Cerebellar cortex (tissue), 1 donor: ENCODE measurements around the gene ACVR1.

ENCODE experiments used
- DNase-seq: peaks from one replicate; pipeline ENCODE4 v3.0.0-alpha.2; 2015; ENCODE audit warnings: low spot score

Gene ACVR1

DNA sequence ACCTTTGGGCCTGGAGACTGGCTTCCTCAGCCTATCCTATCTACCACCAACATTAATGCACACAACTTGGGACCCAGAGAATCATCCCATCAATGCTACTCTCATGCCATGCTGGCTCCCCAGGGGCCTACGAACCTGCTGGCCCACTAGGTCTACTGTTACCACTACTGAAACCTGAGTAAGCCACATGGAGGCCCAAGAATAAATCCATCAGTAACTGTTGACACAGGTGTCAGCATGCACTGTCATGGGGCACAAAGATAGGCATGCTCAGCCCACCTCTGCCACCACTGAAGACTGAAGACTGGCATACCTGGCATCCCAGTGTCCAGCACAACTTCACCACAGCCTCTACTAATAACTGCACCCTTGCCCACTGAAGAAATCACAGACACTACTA, 176.3 kb downstream of the ACVR1 start:
- no peak for DNase-seq

- DNase-seq: no peak
Observed at GRCh38 chr2:157699009-157699408, 177.1 kb downstream of the ACVR1 start.

DNA sequence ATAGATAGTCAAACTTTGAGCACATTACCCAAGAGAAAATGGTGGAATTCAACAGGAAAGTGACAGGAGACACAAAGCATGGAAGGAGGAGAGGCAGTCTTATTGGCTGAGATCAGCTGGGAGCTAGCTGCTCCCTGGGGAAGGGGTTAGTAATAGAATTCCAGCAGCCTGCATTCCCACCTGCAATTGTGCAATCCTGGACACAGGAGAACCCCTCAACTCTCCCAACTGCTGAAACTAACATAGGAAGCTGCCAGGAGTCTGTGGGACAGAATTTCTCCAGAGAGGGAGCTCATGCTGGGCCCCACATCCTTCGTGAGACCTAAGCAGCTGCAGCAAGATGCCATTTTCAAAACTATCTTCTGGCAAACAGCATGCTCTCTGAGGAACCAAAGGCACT, 177.7 kb downstream of the ACVR1 start:
- no peak for DNase-seq

DNA sequence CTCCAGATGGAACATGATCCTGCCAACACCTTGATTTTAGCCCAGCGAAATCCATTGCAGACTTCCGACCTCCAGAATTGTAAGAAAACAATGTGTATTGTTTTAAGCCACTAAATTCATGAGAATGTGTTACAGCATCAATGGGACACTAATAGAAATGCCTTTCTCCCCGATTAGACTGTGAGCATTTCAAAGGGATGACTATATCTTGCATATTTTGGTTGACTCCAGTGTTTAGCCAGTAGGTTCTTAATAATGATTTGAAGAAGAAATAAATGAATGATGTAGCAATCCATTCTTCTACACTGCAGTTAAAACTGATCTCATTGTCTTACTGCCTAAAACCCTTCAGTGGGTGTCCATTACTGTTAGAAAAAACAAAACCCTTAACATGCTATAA, 180.1 kb downstream of the ACVR1 start:
- DNase-seq: no peak

DNA sequence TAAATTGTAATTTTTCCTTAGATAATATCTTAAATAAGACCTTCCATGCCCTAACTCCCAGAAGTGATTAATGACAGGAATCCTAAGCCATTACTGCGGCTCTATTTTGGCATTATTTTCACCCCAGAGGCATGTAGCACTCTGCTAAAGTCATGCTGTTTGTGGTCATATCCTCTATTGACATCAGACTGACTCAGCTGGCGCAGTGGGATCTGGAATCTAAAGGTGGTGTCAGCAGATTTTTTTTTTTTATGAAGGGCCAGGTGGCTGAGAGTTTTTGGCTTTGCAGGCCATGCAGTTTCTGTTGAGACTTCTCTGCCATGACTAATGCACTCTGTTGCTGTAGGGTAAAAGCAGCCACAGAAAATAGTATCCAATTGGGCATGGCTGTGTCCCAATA, 183.4 kb downstream of the ACVR1 start:
- no peak for DNase-seq

- no peak for DNase-seq
Observed at GRCh38 chr2:157691695-157692094, 184.4 kb downstream of the ACVR1 start.

GRCh38 chr2:157691131-157691530, 185.0 kb downstream of the ACVR1 start:
- no peak for DNase-seq
